GM12874 (cell line): ENCODE data around the gene PALD1.

Source experiments
- TF ChIP-seq, protein P1 (sequence below): IDR thresholded peaks from 2 replicates; pipeline ENCODE4 v1.5.1; 2011; ENCODE audit warnings: low read depth, mild to moderate bottlenecking, control low read depth, low read length, moderate library complexity; ENCODE audit not compliant: insufficient read depth

PALD1 gene

DNA sequence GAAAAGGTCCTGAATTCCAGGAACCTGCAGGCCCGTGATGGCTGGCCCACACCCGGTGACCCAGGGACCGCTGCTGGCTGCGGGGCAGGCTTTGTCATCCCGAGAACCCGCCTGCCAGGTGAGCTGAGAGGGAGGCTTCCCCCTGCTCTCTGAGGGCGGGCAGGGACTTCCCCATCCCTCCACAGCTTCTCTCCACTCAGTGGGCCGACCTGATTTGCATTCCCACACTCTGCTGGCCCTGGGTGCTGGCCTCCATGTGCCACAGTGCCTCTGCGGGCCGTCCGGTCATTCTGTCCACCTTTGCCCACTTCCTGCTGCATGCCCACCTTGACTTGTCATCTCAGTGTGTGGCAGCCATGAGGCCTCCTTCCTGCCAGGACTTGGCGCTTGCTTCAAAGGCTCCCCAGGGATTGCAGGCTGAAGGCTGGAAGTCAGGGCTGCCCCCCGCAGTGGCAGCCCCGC lies 35.3 kb downstream of the PALD1 start:
- TF ChIP-seq, protein P1, sequence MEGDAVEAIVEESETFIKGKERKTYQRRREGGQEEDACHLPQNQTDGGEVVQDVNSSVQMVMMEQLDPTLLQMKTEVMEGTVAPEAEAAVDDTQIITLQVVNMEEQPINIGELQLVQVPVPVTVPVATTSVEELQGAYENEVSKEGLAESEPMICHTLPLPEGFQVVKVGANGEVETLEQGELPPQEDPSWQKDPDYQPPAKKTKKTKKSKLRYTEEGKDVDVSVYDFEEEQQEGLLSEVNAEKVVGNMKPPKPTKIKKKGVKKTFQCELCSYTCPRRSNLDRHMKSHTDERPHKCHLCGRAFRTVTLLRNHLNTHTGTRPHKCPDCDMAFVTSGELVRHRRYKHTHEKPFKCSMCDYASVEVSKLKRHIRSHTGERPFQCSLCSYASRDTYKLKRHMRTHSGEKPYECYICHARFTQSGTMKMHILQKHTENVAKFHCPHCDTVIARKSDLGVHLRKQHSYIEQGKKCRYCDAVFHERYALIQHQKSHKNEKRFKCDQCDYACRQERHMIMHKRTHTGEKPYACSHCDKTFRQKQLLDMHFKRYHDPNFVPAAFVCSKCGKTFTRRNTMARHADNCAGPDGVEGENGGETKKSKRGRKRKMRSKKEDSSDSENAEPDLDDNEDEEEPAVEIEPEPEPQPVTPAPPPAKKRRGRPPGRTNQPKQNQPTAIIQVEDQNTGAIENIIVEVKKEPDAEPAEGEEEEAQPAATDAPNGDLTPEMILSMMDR = no peak

GRCh38 chr10:70514591-70514990 lies 36.0 kb downstream of the PALD1 start:
- TF ChIP-seq, protein P1 = no peak

- TF ChIP-seq, protein P1 = no peak
These were observed 36.6 kb downstream of the PALD1 start for GRCh38 chr10:70515035-70515667.

DNA sequence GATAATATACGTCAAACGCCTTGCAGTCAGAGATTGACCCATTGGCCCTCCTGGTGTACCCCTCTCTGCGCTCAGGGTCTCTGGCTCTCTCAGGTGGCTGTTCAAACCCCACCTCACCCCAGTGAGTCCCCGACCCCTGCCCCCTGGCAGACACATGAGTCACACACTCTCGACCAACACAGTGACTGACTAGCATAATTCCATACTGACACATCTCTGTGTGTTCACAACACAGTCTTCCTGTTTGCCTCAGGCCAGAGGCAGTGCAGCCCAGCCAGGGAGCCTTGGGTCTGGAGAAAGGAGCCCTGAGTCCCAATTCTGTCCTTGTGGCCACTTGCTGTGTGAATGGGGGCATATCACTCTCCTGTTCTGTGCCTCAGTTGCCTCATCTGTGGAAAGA lies 40.1 kb downstream of the PALD1 start:
- TF ChIP-seq, protein P1 = no peak

DNA sequence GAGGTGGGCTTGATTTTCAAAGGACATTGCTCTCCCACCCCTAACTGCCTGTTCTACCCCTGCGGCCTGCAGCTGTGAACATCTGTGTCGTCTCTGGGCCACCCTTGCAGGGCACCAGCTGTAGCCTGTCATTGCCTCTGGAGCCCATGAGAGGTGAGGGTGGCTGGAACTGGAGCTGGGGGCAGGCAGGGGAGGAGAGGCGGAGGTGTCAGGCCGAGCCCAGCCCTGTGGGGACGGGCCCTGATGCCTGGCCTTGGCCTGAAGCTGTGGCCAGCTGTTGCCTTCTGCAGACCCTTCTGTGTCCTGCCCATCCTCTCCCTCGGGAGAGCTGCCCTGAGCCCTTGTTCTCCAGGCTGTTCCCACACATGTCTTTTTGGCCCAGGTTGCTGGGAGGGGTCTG lies 44.5 kb downstream of the PALD1 start:
- TF ChIP-seq, protein P1 = no peak

- TF ChIP-seq, protein P1 = no peak
These were observed 45.0 kb downstream of the PALD1 start for GRCh38 chr10:70523549-70523948.

GRCh38 chr10:70528314-70528713 lies 49.7 kb downstream of the PALD1 start:
- TF ChIP-seq, protein P1 = no peak
